ENCODE results near the gene EIF3C. TPM values are rescaled to one million over a fixed set of nuclear protein-coding genes. Genes with fewer than 3 reads are reported as not detected.
"Not testable (repeated sequence)": the region's sequence is repeated elsewhere in the genome, so short reads cannot be mapped to it uniquely, and the experiment has no call there.

The EIF3C gene
- total RNA-seq: 773 and 800 TPM in 2 replicates

- intact Hi-C loops (cut with micrococcal nuclease): not testable (repeated sequence)
Measured at GRCh38 chr16:28711220-28712083, at the start of gene EIF3C. Gene EIF3C (plus strand): TSS chr16:28711464. CDS start chr16:28711687, 223 bp downstream.

GRCh38 chr16:28666264-28666663, 45.0 kb upstream of the EIF3C start:
- intact Hi-C loops (cut with micrococcal nuclease): not testable (repeated sequence)

GRCh38 chr16:28667480-28667879, 43.8 kb upstream of the EIF3C start:
- intact Hi-C loops (cut with micrococcal nuclease): not testable (repeated sequence)

GRCh38 chr16:28668199-28668598, 43.1 kb upstream of the EIF3C start:
- intact Hi-C loops (cut with micrococcal nuclease): not testable (repeated sequence)

GRCh38 chr16:28688327-28688952, 22.8 kb upstream of the EIF3C start:
- intact Hi-C loops (cut with micrococcal nuclease): not testable (repeated sequence)

- intact Hi-C loops (cut with micrococcal nuclease): not testable (repeated sequence)
Measured at GRCh38 chr16:28689425-28689824, 21.8 kb upstream of the EIF3C start.

- intact Hi-C loops (cut with micrococcal nuclease): not testable (repeated sequence)
Measured at GRCh38 chr16:28691722-28692121, 19.5 kb upstream of the EIF3C start.

- intact Hi-C loops (cut with micrococcal nuclease): not testable (repeated sequence)
Measured at GRCh38 chr16:28693257-28693950, 17.9 kb upstream of the EIF3C start.

- intact Hi-C loops (cut with micrococcal nuclease): not testable (repeated sequence)
Measured at GRCh38 chr16:28699792-28700191, 11.5 kb upstream of the EIF3C start.

GRCh38 chr16:28700349-28700748, 10.9 kb upstream of the EIF3C start:
- intact Hi-C loops (cut with micrococcal nuclease): not testable (repeated sequence)

- intact Hi-C loops (cut with micrococcal nuclease): not testable (repeated sequence)
Measured at GRCh38 chr16:28701384-28701783, 9.9 kb upstream of the EIF3C start.

GRCh38 chr16:28704246-28704645, 7.0 kb upstream of the EIF3C start:
- intact Hi-C loops (cut with micrococcal nuclease): not testable (repeated sequence)

GRCh38 chr16:28722852-28723650, 11.8 kb downstream of the EIF3C start:
- intact Hi-C loops (cut with micrococcal nuclease): not testable (repeated sequence)

- intact Hi-C loops (cut with micrococcal nuclease): not testable (repeated sequence)
Measured at GRCh38 chr16:28731253-28731652, 20.0 kb downstream of the EIF3C start.

GRCh38 chr16:28732455-28733124, 21.3 kb downstream of the EIF3C start:
- intact Hi-C loops (cut with micrococcal nuclease): not testable (repeated sequence)

- intact Hi-C loops (cut with micrococcal nuclease): not testable (repeated sequence)
Measured at GRCh38 chr16:28739787-28740186, 28.5 kb downstream of the EIF3C start.

GRCh38 chr16:28740631-28741030, 29.4 kb downstream of the EIF3C start:
- intact Hi-C loops (cut with micrococcal nuclease): not testable (repeated sequence)

- intact Hi-C loops (cut with micrococcal nuclease): not testable (repeated sequence)
Measured at GRCh38 chr16:28741295-28741694, 30.0 kb downstream of the EIF3C start.

GRCh38 chr16:28746618-28747350, 35.5 kb downstream of the EIF3C start:
- intact Hi-C loops (cut with micrococcal nuclease): not testable (repeated sequence)

- intact Hi-C loops (cut with micrococcal nuclease): not testable (repeated sequence)
Measured at GRCh38 chr16:28749997-28750465, 38.8 kb downstream of the EIF3C start.

Data from T-helper 2 cell treated with Interferon-gamma antibody and Interleukin-4, amounts not matched to agents 100 ng/mL and 5 ng/mL, for 36 hours (primary cell).